SK-N-SH (cell line): ENCODE measurements around the gene PARVB. TPM values are rescaled to one million over a fixed set of nuclear protein-coding genes. Genes with fewer than 3 reads are reported as not detected.

Experiments used
- CTCF ChIA-PET: fragments of 300-600, 350-600 bp; formaldehyde crosslinking; extraction: SDS; loops from one replicate; lab custom pipeline; 2021; lab: Yijun Ruan, JAX
- POLR2A ChIA-PET: fragments of 350-600 bp; sonication (Branson Sonifier 250); formaldehyde crosslinking; extraction: SDS; loops from one replicate; lab custom pipeline; 2020; ENCODE audit warnings: antibody characterized with exemption, inconsistent platforms; lab: Yijun Ruan, JAX
- DNase-seq: peaks from one replicate; pipeline ENCODE4 v3.0.0; 2012
- H2AFZ ChIP-seq: fragments of 200-600 bp; sonication (generic); 2 replicates; pipeline ENCODE4 v1.8.1; 2016; ENCODE audit warnings: antibody characterized with exemption, mild to moderate bottlenecking, low read depth
- H3F3A ChIP-seq: fragments of 200-600 bp; sonication (generic); replicated peaks from 2 replicates; pipeline ENCODE3; 2016; ENCODE audit warnings: antibody characterized with exemption, mild to moderate bottlenecking; ENCODE audit not compliant: insufficient read depth
- H3K27ac ChIP-seq, 2 experiments: fragments of 200-500 bp in 1 of 2; fragments of 200-600 bp in 1 of 2; sonication (Bioruptor generic) in 1 of 2; sonication (generic), shearing (Covaris generic) in 1 of 2; 2 replicates each; pipeline versions ENCODE4 v1.5.1 to v1.6.1; 2014 to 2016; ENCODE audit warnings: low read depth in 2 of 2, inconsistent platforms in 1 of 2, low read length in 1 of 2, mild to moderate bottlenecking in 1 of 2, mixed read lengths in 1 of 2
- H3K27me3 ChIP-seq: fragments of 200-600 bp; sonication (generic), shearing (Covaris generic); 2 replicates; pipeline ENCODE4 v1.6.1; 2016; ENCODE audit warnings: mixed run types; ENCODE audit not compliant: insufficient read depth
- H3K36me3 ChIP-seq, 2 experiments: fragments of 200-500 bp in 1 of 2; fragments of 200-600 bp in 1 of 2; sonication (Bioruptor generic) in 1 of 2; sonication (generic) in 1 of 2; replicated peaks in 1 of 2; 2 replicates each; pipeline versions ENCODE3 to v1.5.1; 2014 to 2016; ENCODE audit warnings: low read length in 1 of 2, mild to moderate bottlenecking in 1 of 2; ENCODE audit not compliant: insufficient read depth in 2 of 2, control insufficient read depth in 1 of 2
- H3K4me1 ChIP-seq, 2 experiments: fragments of 200-500 bp in 1 of 2; fragments of 200-600 bp in 1 of 2; sonication (Bioruptor generic) in 1 of 2; sonication (generic), shearing (Covaris generic) in 1 of 2; 2 replicates each; pipeline versions ENCODE4 v1.5.1 to v1.6.1; 2014 to 2016; ENCODE audit warnings: low read depth in 1 of 2, low read length in 1 of 2, mixed run types in 1 of 2; ENCODE audit not compliant: insufficient read depth in 2 of 2, control insufficient read depth in 1 of 2
- H3K4me2 ChIP-seq: fragments of 200-600 bp; sonication (generic), shearing (Covaris generic); 2 replicates; pipeline ENCODE4 v1.6.1; 2017; ENCODE audit warnings: mixed run types
- H3K4me3 ChIP-seq, 2 experiments: fragments of 200-500 bp in 1 of 2; fragments of 200-600 bp in 1 of 2; sonication (Bioruptor generic) in 1 of 2; sonication (generic), shearing (Covaris generic) in 1 of 2; 2 replicates each; pipeline versions ENCODE4 v1.5.1 to v1.8.1; 2014 to 2016; ENCODE audit warnings: low read depth in 2 of 2, inconsistent platforms in 1 of 2, low read length in 1 of 2, mild to moderate bottlenecking in 1 of 2, mixed read lengths in 1 of 2, moderate library complexity in 1 of 2
- H3K79me2 ChIP-seq: fragments of 200-600 bp; sonication (generic); 2 replicates; pipeline ENCODE4 v1.8.1; 2017; ENCODE audit warnings: mild to moderate bottlenecking; ENCODE audit not compliant: insufficient read depth
- H3K9ac ChIP-seq: fragments of 200-600 bp; sonication (generic); 2 replicates; pipeline ENCODE4 v1.6.1; 2017; ENCODE audit warnings: mixed run types
- H3K9me2 ChIP-seq: fragments of 200-600 bp; sonication (generic); 2 replicates; pipeline ENCODE4 v1.6.1; 2017; ENCODE audit warnings: mixed run types
- H3K9me3 ChIP-seq: fragments of 200-600 bp; sonication (generic); 2 replicates; pipeline ENCODE4 v1.6.1; 2017; ENCODE audit warnings: mixed run types, mild to moderate bottlenecking, moderate library complexity
- H4K20me1 ChIP-seq: fragments of 200-600 bp; sonication (generic); 2 replicates; pipeline ENCODE4 v1.6.1; 2017; ENCODE audit warnings: mild to moderate bottlenecking, mixed run types; ENCODE audit not compliant: insufficient read depth
- EP300 ChIP-seq, 2 experiments: IDR thresholded peaks; 2 replicates each; pipeline versions ENCODE4 v1.4.0 to v1.6.1; 2012; ENCODE audit warnings: borderline replicate concordance in 1 of 2, low read depth in 1 of 2, low read length in 1 of 2
- EZH2phosphoT487 ChIP-seq: fragments of 200-600 bp; sonication (generic); IDR thresholded peaks from 2 replicates; pipeline ENCODE4 v1.6.1; 2017; ENCODE audit warnings: low read depth, mixed run types, mild to moderate bottlenecking, antibody characterized with exemption, moderate library complexity, borderline replicate concordance
- FOXM1 ChIP-seq: IDR thresholded peaks from 2 replicates; pipeline ENCODE4 v1.4.0; 2012; ENCODE audit warnings: low read depth, mild to moderate bottlenecking
- GATA2 ChIP-seq: sonication (generic); formaldehyde crosslinking; IDR thresholded peaks from 2 replicates; pipeline ENCODE4 v1.5.0; 2020; ENCODE audit warnings: mild to moderate bottlenecking, missing genetic modification reagents
- JUND ChIP-seq: IDR thresholded peaks from 2 replicates; pipeline ENCODE4 v1.4.0; 2012
- MXI1 ChIP-seq: IDR thresholded peaks from 2 replicates; pipeline ENCODE4 v1.6.1; 2012; ENCODE audit warnings: mild to moderate bottlenecking, low read depth, low read length, improper control_type of control experiment
- NFIC ChIP-seq: IDR thresholded peaks from 2 replicates; pipeline ENCODE4 v1.4.0; 2012; ENCODE audit warnings: borderline replicate concordance
- PBX3 ChIP-seq: IDR thresholded peaks from 2 replicates; pipeline ENCODE4; 2012
- RAD21 ChIP-seq: IDR thresholded peaks from 2 replicates; pipeline ENCODE4 v1.6.1; 2012; ENCODE audit warnings: mild to moderate bottlenecking, low read length
- RFX5 ChIP-seq: IDR thresholded peaks from 2 replicates; pipeline ENCODE4 v1.6.1; 2012; ENCODE audit warnings: mild to moderate bottlenecking, improper control_type of control experiment, low read length
- RXRA ChIP-seq: IDR thresholded peaks from 2 replicates; pipeline ENCODE4 v1.4.0; 2012; ENCODE audit warnings: low read depth, mild to moderate bottlenecking, borderline replicate concordance
- TCF12 ChIP-seq: IDR thresholded peaks from 2 replicates; pipeline ENCODE4 v1.4.0; 2012
- USF1 ChIP-seq: IDR thresholded peaks from 2 replicates; pipeline ENCODE4 v1.4.0; 2012; ENCODE audit warnings: low read depth, borderline replicate concordance
- USF2 ChIP-seq: fragments of 150-350 bp; IDR thresholded peaks from 2 replicates; pipeline ENCODE4 v1.6.1; 2017; ENCODE audit warnings: antibody characterized with exemption, low read length, low read depth, borderline replicate concordance
- ZBTB33 ChIP-seq: IDR thresholded peaks from 2 replicates; pipeline ENCODE4 v1.4.0; 2012; ENCODE audit warnings: low read depth, borderline replicate concordance
- WGBS: methylation state at CpG from one replicate; pipeline ENCODE4 v1.1.6; 2017; ENCODE audit warnings: low lambda C conversion rate; 5-methylcytosine and 5-hydroxymethylcytosine counted together
- polyA plus RNA-seq, 3 experiments: library from polyadenylated mRNA; depleted of rRNA; stranded (reverse); fragments of >200 nt; gene quantifications; 2 replicates each; pipeline ENCODE4 v1.2.3, GENCODE V29; 2012

Gene PARVB
- polyA plus RNA-seq, 1 of the 3 experiments (the other 2 are of a cell fraction), result 87.8 TPM

GRCh38 chr22:43996170-43996980 is 27.7 kb upstream of the PARVB start:
- H4K20me1 ChIP-seq, result peaks cover 4% of the 10 kb centered on the region; the same call in 1 of the 2 replicates
- H2AFZ ChIP-seq, result no peak overlapping the region
- 91% methylated on average over 36 of the region's 45 CpGs for WGBS
- ChIA-PET CTCF (interaction anchor here (7.1 to 8.2 kb wide), 2 partner anchors 89 to 629 kb away, joined by 121 to 234 read pairs; no protein-coding TSS in a partner anchor), POLR2A (no interaction called here)
- peaks cover 0 to 6% of the 10 kb centered on the region in 2 experiments; a peak in 1 of 4 replicates for H3K4me1 ChIP-seq
- no peak overlapping the region for H3K4me3 ChIP-seq
- no peak for TF ChIP-seq USF1
- no peak for TF ChIP-seq RFX5
- no peak for TF ChIP-seq ZBTB33
- TF ChIP-seq RAD21, result no peak
- no peak for TF ChIP-seq PBX3
- TF ChIP-seq NFIC, result no peak
- no peak for TF ChIP-seq MXI1
- no peak for TF ChIP-seq EZH2phosphoT487
- no peak for TF ChIP-seq RXRA
- no peak for TF ChIP-seq GATA2 (CRISPR knock-in tag)
- no peak for TF ChIP-seq USF2
- TF ChIP-seq JUND, result no peak
- no peak for TF ChIP-seq FOXM1
- TF ChIP-seq EP300 (IDR thresholded peaks at IDR 0.05; ENCODE audit: borderline replicate concordance in 1 of 2, low read depth in 1 of 2, low read length in 1 of 2), result no peak
- no peak for TF ChIP-seq TCF12
- H3K9ac ChIP-seq, result no peak overlapping the region
- H3K79me2 ChIP-seq, result no peaks in the 10 kb centered on the region
- no peak for DNase-seq
- peaks cover 12% of the 10 kb centered on the region for H3F3A ChIP-seq
- H3K36me3 ChIP-seq, result peaks cover 39 to 78% of the 10 kb centered on the region in 2 experiments
- H3K27ac ChIP-seq, result no peak overlapping the region
- H3K4me2 ChIP-seq, result no peak overlapping the region
- no peaks in the 10 kb centered on the region for H3K27me3 ChIP-seq
- no peaks in the 10 kb centered on the region for H3K9me2 ChIP-seq
- H3K9me3 ChIP-seq, result no peaks in the 10 kb centered on the region
